ENCODE data around the gene ACSS2.
A peak's percentile ranks its signal among the peaks of the same experiment; 100 is the strongest.

The ACSS2 gene

GRCh38 chr20:34876406-34877282 lies at the start of gene ACSS2:
Gene ACSS2 (plus strand): TSS chr20:34876612. CDS start chr20:34876646, 34 bp downstream.
- ATAC-seq: peak; percentile 55
- TF ChIP-seq GLIS3 (CRISPR knock-in tag; IDR thresholded peaks at IDR 0.05): no peak
- no peak for TF ChIP-seq ZNF70 (CRISPR knock-in tag; IDR thresholded peaks at IDR 0.05)
- TF ChIP-seq CREB5 (CRISPR knock-in tag; IDR thresholded peaks at IDR 0.05; ENCODE audit: low read depth): no peak
- TF ChIP-seq RARB (CRISPR knock-in tag; IDR thresholded peaks at IDR 0.05): no peak

GRCh38 chr20:34829191-34829590 lies 47.2 kb upstream of the ACSS2 start:
- ATAC-seq: no peak
- no peak for TF ChIP-seq ZC3H10 (CRISPR knock-in tag; IDR thresholded peaks at IDR 0.05)
- TF ChIP-seq RARB (CRISPR knock-in tag; IDR thresholded peaks at IDR 0.05): no peak

GRCh38 chr20:34831936-34832335 lies 44.5 kb upstream of the ACSS2 start:
- TF ChIP-seq TCF4 (CRISPR knock-in tag; IDR thresholded peaks at IDR 0.05; ENCODE audit: borderline replicate concordance) (no peak), ZFP30 (CRISPR knock-in tag; IDR thresholded peaks at IDR 0.05) (no peak), ESRRG (CRISPR knock-in tag; IDR thresholded peaks at IDR 0.05) (no peak), ARNTL (CRISPR knock-in tag; IDR thresholded peaks at IDR 0.05; ENCODE audit: borderline replicate concordance, low read depth) (no peak), BACH2 (CRISPR knock-in tag; IDR thresholded peaks at IDR 0.05; ENCODE audit: borderline replicate concordance) (no peak), POU6F1 (CRISPR knock-in tag; IDR thresholded peaks at IDR 0.05; ENCODE audit: borderline replicate concordance, low read depth) (no peak), CSDC2 (CRISPR knock-in tag; IDR thresholded peaks at IDR 0.05) (no peak), PPARA (CRISPR knock-in tag; IDR thresholded peaks at IDR 0.05; ENCODE audit: borderline replicate concordance) (no peak), ZNF565 (CRISPR knock-in tag; conservative IDR thresholded peaks at IDR 0.05; ENCODE audit: low read depth) (no peak), TOX (CRISPR knock-in tag; IDR thresholded peaks at IDR 0.05; ENCODE audit: borderline replicate concordance) (no peak), ZC3H10 (CRISPR knock-in tag; IDR thresholded peaks at IDR 0.05) (no peak), ISL1 (CRISPR knock-in tag; IDR thresholded peaks at IDR 0.05) (no peak), ZNF70 (CRISPR knock-in tag; IDR thresholded peaks at IDR 0.05) (no peak), ZFP3 (CRISPR knock-in tag; IDR thresholded peaks at IDR 0.05) (no peak), OSR1 (CRISPR knock-in tag; IDR thresholded peaks at IDR 0.05) (no peak), GLIS3 (CRISPR knock-in tag; IDR thresholded peaks at IDR 0.05) (no peak), SNAI2 (CRISPR knock-in tag; IDR thresholded peaks at IDR 0.05) (no peak)
- ATAC-seq: no peak

GRCh38 chr20:34834459-34834893 lies 41.9 kb upstream of the ACSS2 start:
- ATAC-seq: peak; percentile 85
- no peak for TF ChIP-seq OSR1 (CRISPR knock-in tag; IDR thresholded peaks at IDR 0.05)
- no peak for TF ChIP-seq ISL1 (CRISPR knock-in tag; IDR thresholded peaks at IDR 0.05)
- TF ChIP-seq TCF4 (CRISPR knock-in tag; IDR thresholded peaks at IDR 0.05; ENCODE audit: borderline replicate concordance): no peak
- no peak for TF ChIP-seq ZFP3 (CRISPR knock-in tag; IDR thresholded peaks at IDR 0.05)

- no peak for ATAC-seq
- TF ChIP-seq TOX (CRISPR knock-in tag; IDR thresholded peaks at IDR 0.05; ENCODE audit: borderline replicate concordance): no peak
- no peak for TF ChIP-seq ZFP30 (CRISPR knock-in tag; IDR thresholded peaks at IDR 0.05)
- TF ChIP-seq POU6F1 (CRISPR knock-in tag; IDR thresholded peaks at IDR 0.05; ENCODE audit: borderline replicate concordance, low read depth): no peak
- no peak for TF ChIP-seq GLIS3 (CRISPR knock-in tag; IDR thresholded peaks at IDR 0.05)
These were observed 34.3 kb upstream of the ACSS2 start for GRCh38 chr20:34842143-34842542.

GRCh38 chr20:34843421-34843820 lies 33.0 kb upstream of the ACSS2 start:
- no peak for ATAC-seq
- TF ChIP-seq POU6F1 (CRISPR knock-in tag; IDR thresholded peaks at IDR 0.05; ENCODE audit: borderline replicate concordance, low read depth) (no peak), SNAI2 (CRISPR knock-in tag; IDR thresholded peaks at IDR 0.05) (no peak), CREB5 (CRISPR knock-in tag; IDR thresholded peaks at IDR 0.05; ENCODE audit: low read depth) (no peak), ZFP30 (CRISPR knock-in tag; IDR thresholded peaks at IDR 0.05) (no peak), PATZ1 (CRISPR knock-in tag; IDR thresholded peaks at IDR 0.05; ENCODE audit: borderline replicate concordance) (no peak), ESRRG (CRISPR knock-in tag; IDR thresholded peaks at IDR 0.05) (no peak)

Measured in SK-N-SH treated with all-trans-retinoic acid at 6 μM for 48 hours (cell line).